Bronchial epithelial cell (primary cell): ENCODE measurements around the gene RTN4RL1. TPM values are rescaled to one million over a fixed set of nuclear protein-coding genes. Genes with fewer than 3 reads are reported as not detected.

ENCODE experiments used
- DNase-seq: peaks from one replicate; pipeline ENCODE4 v3.0.0-alpha.2; 2010; ENCODE audit warnings: low read depth
- FAIRE-seq: peaks from 2 replicates; lab custom pipeline; 2011; peaks lifted over from hg19 to GRCh38; lab: Jason Lieb, UNC
- H3K27me3 ChIP-seq: 2 replicates; pipeline ENCODE4 v1.5.1; 2011; ENCODE audit warnings: low read length; ENCODE audit not compliant: control insufficient read depth, insufficient read depth
- H3K36me3 ChIP-seq: 2 replicates; pipeline ENCODE4 v1.5.1; 2011; ENCODE audit warnings: low read length; ENCODE audit not compliant: control insufficient read depth, insufficient read depth
- H3K4me3 ChIP-seq: 2 replicates; pipeline ENCODE4 v1.5.1; 2011; ENCODE audit warnings: mild to moderate bottlenecking, low read depth, low read length, control low read depth
- total RNA-seq: library from RNA; depleted of rRNA; stranded (reverse); fragments of >200 nt; gene quantifications from 2 replicates; pipeline ENCODE4 v1.2.1, GENCODE V29; 2014
- TF ChIP-seq, protein P1 (sequence below): IDR thresholded peaks from 2 replicates; pipeline ENCODE4 v1.5.1; 2011; ENCODE audit warnings: mild to moderate bottlenecking, moderate library complexity, low read length, control low read depth, inconsistent platforms; ENCODE audit not compliant: insufficient read depth, severe bottlenecking

RTN4RL1 gene
- total RNA-seq, 1 donor from 2014 or later, result 0.26 TPM

DNA sequence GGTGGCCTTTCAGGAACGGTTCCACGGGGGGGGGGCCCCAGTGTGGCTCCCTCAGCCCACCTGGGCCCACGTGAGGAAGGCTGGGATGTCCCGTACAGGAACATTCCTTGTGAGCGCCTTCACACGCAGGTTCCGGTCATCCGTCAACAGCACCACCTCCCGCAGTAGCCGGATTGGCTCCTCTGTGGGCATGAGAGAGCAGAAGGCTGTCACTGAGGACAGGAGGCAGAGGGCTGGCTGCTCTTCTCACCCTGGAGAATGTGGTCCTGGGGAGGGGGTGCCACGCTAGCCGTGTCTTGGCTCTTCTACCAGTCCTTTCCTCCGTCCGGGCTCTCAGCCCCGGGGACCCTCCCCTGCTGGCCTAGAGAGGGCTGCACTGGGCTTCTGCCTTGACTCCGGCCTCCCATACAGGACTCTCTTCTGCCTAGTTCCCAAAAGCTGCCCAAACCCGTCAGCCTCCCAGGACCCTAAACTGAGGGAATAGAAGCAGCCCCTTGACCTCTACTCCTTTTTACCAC is 36.4 kb upstream of the RTN4RL1 start:
- TF ChIP-seq, protein P1, sequence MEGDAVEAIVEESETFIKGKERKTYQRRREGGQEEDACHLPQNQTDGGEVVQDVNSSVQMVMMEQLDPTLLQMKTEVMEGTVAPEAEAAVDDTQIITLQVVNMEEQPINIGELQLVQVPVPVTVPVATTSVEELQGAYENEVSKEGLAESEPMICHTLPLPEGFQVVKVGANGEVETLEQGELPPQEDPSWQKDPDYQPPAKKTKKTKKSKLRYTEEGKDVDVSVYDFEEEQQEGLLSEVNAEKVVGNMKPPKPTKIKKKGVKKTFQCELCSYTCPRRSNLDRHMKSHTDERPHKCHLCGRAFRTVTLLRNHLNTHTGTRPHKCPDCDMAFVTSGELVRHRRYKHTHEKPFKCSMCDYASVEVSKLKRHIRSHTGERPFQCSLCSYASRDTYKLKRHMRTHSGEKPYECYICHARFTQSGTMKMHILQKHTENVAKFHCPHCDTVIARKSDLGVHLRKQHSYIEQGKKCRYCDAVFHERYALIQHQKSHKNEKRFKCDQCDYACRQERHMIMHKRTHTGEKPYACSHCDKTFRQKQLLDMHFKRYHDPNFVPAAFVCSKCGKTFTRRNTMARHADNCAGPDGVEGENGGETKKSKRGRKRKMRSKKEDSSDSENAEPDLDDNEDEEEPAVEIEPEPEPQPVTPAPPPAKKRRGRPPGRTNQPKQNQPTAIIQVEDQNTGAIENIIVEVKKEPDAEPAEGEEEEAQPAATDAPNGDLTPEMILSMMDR, result no peak
- no peak for FAIRE-seq
- no peaks in the 10 kb centered on the region for H3K27me3 ChIP-seq
- H3K4me3 ChIP-seq, result no peak overlapping the region
- no peak for DNase-seq
- H3K36me3 ChIP-seq, result peaks cover 21% of the 10 kb centered on the region

DNA sequence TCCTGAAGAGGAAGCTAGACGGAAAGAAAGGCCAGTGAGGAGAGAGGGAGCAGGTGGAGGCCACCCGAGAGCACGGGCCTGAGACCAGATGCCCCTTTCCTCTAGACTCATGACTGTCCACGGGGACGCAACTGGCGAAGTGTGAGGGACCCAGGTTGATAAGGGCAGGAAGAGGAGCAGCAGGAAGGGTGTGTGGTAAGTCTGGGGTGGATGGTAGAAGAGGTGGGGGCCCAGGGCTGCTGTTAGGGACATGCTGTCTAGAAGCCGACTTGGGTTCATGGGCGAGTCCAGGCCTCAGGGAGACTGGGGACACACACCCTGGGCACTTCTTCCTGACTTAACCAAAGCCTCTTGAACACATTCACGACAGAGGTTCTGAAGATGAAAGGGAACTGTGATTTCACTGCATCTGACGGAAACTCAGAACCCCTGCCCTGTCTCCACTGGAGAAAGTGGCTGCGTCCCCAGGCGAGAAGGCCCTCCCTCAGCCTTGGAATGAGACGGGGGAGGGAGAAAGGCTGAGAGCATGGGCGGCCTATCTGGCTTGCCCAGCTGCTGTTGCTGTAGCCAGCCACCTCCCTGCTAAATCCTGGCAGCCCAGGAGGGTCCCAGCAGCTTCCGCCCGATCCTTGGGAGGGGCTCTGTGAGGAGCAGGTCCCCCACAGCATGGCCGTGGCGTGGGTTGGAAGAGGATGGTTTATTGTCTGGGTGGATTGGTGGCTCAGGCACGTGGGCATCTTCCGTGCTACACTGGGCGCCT is 35.7 kb upstream of the RTN4RL1 start:
- TF ChIP-seq, protein P1, result no peak
- Histone ChIP-seq H3K4me3 (no peak overlapping the region), H3K36me3 (peaks cover 21% of the 10 kb centered on the region), H3K27me3 (no peaks in the 10 kb centered on the region)
- FAIRE-seq (no peak), DNase-seq (no peak)

DNA sequence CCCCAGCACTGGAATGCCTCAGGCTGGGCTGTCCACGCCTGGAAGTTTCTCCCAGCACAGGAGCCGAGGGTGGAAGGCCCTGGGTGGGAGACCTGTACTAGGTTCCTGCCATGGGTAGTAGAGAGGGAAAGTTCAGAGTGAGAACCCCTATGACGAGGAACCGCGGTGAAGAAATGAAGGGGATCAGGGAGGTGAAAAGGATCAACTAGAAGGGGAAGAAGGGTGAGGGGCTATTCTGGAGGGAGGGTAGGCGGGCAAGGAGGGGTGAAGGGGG is 35.2 kb upstream of the RTN4RL1 start:
- H3K36me3 ChIP-seq, result peaks cover 21% of the 10 kb centered on the region
- FAIRE-seq (no peak), DNase-seq (no peak)
- H3K4me3 ChIP-seq, result no peak overlapping the region
- TF ChIP-seq, protein P1, result no peak
- no peaks in the 10 kb centered on the region for H3K27me3 ChIP-seq

DNA sequence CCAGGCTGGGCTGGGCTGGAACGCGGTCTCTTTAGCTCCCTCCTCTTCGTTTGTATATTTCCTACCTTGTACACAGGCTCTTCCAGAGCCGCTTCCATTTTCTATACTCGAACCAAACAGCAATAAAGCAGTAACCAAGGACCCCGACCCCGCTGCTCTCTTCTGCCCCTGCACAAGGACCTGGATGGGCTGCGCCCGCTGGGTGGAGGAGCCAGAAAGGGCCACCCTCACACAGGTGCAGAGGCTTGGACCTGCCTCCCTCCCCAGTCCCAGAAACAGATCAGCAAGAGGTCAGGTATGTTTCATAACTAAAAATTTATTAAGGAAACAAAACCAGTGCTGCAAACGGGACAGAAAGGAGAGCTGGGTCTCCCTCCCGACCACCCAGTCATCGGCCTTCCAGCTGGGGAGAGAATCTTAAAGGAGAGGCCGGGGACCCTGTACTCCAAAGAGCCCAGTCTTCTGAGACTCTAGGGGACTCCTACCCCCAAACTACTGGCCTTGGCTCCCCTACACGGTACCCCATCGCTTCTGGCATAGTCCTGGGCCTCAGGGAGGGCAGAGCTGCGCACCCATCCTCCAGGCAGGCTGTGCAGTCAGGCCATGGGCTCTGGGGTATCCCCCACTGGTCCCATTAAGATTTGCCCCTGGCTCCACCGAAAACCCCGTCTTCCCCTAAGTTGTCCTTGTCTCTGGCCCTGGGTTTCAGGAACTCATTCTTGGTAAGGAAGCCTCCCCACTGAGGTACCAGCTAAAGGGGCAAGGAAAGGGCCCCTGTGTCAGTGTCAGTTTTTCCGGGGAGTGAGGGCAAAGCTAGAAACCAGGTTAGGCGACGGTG is 34.6 kb upstream of the RTN4RL1 start:
- TF ChIP-seq, protein P1, result no peak
- Histone ChIP-seq H3K36me3 (peaks cover 17% of the 10 kb centered on the region), H3K4me3 (no peak overlapping the region), H3K27me3 (no peaks in the 10 kb centered on the region)
- DNase-seq (no peak), FAIRE-seq (no peak)

DNA sequence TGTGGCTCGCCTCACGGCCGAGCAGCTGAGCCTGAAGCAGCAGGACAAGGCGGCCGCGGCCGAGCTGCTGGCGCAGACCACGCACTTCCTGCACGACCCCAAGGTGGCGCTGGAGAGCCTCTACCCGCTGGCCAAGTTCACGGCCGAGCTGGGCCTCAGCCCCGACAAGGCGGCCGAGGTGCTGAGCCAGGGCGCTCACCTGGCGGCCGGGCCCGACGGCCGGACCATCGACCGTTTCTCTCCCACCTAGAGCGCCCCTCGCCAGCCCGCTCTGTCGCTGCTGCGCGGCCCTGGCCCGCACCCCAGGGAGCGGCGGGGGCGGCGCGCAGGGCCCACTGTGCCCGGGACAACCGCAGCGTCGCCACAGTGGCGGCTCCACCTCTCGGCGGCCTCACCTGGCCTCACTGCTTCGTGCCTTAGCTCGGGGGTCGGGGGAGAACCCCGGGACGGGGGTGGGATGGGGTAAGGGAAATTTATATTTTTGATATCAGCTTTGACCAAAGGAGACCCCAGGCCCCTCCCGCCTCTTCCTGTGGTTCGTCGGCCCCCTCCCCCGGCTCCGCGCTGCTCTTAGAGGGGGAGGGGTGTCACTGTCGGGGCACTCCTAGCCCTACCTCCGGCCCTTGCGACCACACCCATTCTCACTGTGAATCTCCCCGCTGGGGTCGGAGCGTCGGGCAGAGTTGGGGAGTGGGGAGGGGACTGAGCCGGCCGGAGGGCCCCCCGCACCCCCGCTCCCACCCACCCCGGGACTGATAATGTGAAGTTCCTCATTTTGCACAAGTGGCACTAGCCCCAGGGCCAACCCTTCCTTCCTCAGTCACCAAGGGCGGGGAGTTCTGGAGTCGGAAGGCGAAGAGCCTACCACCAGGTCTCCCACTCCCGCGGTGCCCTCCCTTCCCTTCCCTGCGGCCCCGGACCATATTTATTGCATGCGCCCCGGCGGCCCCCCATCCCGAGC is 33.7 kb upstream of the RTN4RL1 start:
- no peak for DNase-seq
- peaks cover 13% of the 10 kb centered on the region for H3K36me3 ChIP-seq
- FAIRE-seq, result no peak
- no peak overlapping the region for H3K4me3 ChIP-seq
- H3K27me3 ChIP-seq, result no peaks in the 10 kb centered on the region
- TF ChIP-seq, protein P1, result peak; percentile 78
